Medulla oblongata (tissue), 1 donor: ENCODE data around the gene PHYHD1.
A peak's percentile ranks its signal among the peaks of the same experiment; 100 is the strongest.
"Not testable (repeated sequence)": the region's sequence is repeated elsewhere in the genome, so short reads cannot be mapped to it uniquely, and the experiment has no call there.

Source experiments
- DNase-seq: peaks from one replicate; pipeline ENCODE4 v3.0.0-alpha.2; 2015; ENCODE audit errors: extremely low spot score

The PHYHD1 gene

DNA sequence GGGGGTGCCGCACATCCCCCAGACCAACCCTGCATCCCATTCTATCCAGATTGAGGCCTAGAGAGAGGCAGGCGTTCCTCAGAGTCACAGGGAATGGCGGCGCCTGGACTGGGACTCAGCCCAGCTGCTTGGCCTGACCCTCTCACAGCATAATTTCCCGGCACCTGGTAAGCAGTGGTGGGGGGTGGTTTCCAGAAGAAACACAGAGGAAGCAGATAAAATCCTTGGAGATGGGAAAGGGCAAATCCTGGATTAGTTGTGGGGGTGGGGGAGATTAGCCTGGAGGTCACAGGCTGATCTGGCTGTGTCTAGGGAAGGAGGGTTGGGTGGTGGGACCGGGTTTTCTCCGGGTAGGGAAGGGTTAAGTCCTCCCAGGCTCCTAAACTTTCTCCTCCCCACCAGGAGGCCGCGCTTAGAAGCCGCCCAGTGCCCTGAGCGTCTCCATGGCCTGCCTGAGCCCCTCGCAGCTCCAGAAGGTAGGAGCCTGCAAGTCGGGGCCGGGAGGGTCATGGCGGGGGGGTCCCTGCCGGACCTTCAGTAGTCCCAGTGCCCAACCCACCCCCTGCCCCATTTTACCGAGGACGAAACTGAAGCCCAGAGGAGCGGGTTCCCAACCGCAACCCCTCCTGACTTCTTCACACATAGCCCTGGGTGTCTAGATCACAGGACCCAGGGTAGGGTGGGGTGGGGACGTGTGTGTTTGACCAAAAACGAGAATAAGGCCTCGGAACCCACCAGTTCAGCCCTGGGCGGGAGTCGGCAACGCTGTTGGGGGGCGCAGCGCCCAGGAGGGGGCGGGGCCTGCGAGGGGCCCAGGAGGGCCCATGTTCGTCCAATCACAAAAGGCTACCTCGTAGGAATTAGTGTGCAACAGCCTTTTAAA, 1.3 kb downstream of the PHYHD1 start:
- no peak for DNase-seq

DNA sequence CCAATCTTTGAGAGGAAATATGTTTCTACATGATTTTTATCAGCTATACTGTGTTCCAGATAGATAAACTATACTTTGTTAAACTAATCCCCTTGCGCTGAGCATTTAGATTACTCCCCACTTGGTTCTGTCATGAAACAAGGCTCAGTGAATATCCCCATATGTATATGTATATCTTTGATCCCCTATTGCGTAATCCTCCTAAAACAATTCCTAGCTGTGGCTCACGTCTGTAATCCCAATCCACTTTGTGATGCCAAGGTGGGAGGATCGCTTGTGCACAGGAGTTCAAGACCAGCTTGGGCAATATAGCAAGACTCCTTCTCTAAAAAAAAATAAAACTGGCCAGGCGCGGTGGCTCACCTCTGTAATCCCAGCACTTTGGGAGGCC, 2.7 kb downstream of the PHYHD1 start:
- no peak for DNase-seq

DNA sequence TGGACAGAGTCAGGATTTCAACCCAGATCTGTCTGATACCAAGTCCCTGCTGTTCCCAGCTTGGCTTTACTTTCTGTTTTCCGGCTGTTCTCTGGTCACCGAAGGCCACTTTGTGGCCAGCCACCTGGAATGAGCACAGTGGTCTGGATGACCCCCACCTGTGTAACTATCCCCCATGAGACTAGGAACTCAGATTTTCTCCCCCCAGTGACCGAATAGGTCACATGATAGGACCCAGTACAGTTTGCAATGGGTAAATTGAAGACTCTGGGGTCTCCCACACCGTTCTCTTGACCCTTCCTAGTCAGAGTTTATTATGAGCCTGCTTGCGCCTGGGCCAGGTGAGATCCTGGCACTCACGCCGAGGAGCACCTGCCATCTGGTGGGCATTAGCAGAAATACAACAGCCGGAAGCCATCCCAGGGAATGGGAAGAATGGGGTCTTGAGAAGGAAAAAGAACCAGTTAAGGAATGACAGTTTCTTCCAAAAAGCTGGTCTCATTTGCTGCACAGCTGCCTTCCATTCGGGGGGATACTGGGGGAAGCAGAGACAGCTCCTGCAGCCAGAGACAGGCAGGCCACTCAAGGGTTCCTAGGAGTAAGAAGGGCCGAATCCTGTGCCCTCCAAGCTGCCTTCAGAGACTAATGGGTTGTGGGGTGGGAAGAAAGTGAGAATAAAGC, 7.1 kb downstream of the PHYHD1 start:
- peak; percentile 45 for DNase-seq

DNA sequence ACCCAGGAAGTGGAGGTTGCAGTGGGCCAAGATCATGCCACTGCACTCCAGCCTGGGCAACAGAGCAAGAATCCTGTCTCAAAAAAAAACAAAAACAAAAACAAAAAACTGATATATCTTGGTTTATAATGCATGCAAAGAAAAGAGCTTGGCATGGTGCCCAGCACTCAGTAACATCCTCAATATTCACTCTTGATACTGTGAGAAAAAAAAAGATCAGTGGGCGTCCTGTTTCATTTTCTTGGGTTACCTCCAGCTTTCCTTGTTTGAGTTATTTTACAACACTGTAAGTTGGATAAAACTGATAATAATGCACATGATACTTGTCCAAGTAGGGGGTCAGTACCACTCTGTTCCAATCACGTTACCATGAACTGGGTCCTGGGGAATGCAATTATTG, 7.8 kb downstream of the PHYHD1 start:
- no peak for DNase-seq

DNA sequence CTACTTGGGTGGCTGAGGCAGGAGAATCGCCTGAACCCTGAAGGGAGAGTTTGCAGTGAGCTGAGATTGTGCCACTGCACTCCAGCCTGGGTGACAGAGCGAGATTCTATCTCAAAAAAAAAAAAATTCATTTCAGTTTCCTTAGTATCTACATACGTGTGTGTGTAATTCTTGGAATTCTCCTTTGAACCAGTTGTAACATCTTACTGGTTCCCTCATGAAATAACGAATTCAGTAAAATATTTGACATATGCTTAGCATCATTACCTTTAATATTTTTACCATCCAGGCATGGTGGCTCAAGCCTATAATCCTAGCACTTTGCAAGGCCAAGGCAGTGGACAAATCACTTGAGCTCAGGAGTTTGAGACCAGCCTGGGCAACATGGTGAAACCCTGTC, 8.8 kb downstream of the PHYHD1 start:
- no peak for DNase-seq

DNA sequence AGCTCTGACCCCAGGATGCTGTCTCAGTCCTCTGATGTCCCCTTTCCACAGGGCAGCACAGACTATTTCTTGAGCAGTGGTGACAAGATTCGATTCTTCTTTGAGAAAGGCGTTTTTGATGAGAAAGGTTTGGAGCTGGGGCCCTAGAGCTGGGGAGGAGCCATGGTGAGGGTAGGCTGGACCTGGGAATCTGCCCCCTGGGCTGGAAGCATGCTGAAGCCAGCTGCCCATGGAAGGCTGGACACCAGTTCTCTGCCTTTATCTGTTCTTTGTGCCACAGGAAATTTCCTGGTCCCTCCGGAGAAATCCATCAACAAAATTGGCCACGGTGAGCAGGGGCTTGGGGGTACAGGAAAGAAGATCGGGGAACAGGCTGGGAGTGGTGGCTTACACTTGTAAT, 12.9 kb downstream of the PHYHD1 start:
- no peak for DNase-seq

DNA sequence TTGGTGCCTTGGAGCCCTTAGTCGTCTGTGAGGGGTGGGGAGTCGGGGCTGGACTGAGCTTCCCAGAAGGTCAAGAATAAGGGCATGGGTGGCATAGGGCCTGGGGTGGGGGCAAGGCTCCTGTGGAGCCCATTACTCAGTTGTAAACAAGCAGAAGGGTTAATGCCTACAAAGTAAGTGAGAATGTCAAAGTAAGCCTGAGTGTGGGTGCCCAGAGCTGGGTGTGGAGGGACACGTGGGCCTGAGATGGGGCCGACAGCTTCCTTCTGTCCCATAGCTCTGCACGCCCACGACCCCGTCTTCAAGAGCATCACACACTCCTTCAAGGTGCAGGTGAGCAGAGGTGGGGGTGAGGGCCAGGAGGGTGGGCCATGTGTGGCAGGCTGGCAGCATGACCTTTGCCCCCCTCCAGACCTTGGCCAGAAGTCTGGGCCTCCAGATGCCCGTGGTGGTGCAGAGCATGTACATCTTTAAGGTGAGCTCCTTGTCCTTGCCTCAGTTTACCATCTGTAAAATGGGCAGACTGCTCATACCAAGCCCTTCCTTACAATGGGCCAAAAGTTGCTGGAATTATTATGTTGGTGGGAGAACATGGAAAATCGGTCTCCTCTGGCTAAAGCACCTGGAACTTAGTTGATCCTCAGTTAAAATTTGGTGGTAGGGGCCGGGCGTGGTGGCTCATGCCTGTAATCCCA, 15.5 kb downstream of the PHYHD1 start:
- no peak for DNase-seq

DNA sequence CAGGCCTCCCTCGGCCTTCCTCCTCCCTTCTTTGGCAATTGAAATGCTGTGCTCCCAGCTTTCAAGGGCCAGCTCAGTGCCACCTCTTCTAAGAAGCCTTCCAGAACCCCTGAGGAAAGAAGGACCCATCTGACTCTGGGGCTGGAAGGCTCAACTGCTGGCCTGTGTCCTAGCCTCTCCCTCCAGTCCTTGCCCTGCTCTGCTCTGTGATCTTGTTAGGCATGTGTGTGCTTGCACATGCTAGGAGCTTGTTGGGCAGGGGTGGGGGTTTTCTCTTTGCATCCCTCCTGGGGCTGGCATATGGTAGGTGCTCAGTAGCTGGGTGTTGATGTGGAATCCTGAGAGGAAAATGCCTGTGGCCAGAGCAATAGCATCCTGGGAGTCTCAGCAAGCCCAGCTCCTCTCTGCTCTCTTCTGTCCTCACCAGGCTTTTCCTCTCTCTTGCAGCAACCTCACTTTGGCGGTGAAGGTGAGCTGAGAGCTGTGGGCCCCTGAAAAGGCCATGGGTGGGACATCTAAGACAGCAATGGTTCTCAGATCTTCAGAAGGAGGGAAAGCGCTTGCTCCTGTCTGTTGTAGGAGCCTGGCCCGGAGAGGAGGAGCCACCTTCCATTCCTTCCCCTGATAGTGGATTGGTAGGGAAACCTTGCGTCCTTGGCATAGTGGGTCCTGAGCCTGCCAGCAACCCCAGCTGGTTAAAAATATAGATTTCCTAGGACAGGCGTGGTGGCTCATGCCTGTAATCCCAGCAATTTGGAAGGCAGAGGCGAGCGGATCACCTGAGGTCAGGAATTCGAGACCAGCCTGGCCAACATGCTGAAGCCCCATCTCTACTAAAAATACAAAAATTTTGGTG, 16.8 kb downstream of the PHYHD1 start:
- no peak for DNase-seq

DNA sequence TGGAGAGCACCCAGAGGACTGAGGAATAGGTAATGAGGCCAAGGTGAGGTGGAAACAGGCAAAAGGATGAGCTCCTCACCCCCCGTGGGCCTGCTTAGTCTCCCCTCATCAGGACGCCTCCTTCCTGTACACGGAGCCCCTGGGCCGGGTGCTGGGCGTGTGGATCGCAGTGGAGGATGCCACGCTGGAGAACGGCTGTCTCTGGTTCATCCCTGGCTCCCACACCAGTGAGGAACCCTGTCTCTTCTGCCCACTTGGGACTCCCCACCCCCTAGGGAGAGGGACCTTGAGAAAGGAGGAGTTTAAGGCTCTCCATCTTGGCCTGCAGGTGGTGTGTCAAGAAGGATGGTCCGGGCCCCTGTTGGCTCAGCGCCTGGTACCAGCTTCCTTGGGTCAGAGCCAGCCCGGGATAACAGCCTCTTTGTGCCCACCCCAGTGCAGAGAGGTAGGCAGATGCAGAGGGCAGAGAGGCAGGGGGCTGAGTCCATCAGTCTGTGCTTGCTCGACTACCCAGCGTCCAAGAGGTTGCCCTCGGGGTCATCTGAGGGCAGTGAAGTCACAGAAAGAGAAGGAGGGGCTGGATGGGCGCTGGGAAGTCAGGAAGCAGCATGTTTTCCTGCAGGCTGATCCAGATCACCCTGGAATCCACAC, 19.6 kb downstream of the PHYHD1 start:
- DNase-seq: no peak

DNA sequence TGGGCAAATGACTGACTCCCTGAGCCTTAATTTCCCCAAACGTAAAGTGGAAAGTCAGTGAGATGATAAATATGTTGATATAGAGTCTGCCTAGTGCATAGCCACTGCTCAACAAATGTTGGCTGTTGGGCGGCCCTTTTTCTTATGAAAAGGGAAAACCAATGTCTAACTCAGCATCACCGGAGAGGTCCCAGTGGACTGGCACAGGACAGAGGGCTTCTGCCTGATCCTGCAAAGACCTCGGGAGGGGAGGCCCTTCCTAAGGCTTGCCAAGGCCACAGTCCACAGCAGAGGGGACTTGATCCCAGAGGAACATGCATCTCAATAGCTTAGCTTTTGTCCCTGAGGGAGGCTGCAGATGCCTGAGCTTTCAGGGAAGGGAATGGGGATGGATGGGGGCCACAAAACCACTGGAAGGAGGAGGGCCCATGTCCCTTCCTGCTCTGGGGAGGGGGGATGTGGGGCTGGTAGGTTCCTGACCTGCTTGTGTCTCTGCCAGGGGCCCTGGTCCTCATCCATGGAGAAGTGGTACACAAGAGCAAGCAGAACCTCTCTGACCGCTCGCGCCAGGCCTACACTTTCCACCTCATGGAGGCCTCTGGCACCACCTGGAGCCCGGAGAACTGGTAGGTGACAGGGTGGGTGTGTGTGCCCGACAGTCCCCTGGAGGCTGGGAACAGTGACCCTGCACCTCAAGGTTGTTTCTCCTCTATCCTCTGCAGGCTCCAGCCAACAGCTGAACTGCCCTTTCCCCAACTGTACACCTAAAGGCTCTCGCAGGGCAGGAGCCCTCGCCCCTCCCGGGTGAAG, 20.4 kb downstream of the PHYHD1 start:
- DNase-seq: no peak

DNA sequence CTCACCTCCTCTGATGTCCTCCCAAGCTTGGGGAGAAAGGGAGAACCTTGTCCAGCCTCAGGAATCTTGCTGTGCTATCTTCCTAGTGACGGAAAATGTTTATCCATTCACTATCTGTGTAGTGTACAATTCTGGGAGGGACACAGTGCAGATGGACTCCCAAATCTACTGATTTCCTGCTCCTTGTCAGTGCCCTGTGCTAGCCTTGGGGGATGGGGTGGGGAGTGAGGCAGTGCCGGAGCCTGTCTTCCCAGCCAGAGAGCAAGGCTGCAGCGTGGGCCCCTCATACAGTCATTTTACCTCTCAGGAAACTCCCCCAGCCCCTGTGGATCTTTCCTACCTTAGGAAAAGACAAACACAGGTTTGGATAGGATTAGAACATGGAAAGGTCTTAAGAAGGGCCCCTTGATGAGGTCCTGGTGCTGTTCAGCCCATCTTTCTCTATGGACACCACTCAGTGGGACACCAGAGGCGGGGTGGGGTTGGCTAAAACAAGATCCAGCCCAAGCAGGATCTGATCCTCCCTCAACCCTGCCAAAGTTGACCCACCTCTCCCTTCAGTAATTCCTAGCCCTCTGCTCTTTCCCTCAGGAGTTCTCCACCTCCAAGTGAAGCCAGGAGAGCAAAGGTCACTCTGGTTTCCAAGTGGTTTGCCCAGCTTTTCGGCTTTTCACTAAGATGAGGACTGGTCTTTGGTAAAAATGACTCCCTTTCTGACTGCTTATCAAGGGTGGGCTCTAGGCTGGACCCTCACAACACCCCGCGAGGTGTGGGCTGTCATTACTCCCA, 23.2 kb downstream of the PHYHD1 start:
- DNase-seq: no peak

DNA sequence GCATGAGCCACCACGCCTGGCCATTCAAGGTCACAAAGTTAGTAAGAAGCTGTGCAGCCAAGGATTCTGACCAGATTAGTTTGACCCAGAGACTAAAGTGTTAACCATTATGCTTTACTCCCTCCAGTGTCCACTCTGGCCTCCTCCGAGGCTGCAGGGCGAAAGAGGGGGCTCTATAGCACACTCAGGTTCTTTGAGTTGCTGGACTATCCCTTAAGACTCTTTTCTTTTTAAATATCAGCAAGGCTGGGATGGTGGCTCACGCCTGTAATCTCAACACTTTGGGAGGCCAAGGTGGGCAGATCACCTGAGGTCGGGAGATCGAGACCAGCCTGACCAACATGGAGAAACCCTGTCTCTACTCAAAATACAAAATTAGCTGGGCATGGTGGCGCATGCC, 24.2 kb downstream of the PHYHD1 start:
- DNase-seq: not testable (repeated sequence)

DNA sequence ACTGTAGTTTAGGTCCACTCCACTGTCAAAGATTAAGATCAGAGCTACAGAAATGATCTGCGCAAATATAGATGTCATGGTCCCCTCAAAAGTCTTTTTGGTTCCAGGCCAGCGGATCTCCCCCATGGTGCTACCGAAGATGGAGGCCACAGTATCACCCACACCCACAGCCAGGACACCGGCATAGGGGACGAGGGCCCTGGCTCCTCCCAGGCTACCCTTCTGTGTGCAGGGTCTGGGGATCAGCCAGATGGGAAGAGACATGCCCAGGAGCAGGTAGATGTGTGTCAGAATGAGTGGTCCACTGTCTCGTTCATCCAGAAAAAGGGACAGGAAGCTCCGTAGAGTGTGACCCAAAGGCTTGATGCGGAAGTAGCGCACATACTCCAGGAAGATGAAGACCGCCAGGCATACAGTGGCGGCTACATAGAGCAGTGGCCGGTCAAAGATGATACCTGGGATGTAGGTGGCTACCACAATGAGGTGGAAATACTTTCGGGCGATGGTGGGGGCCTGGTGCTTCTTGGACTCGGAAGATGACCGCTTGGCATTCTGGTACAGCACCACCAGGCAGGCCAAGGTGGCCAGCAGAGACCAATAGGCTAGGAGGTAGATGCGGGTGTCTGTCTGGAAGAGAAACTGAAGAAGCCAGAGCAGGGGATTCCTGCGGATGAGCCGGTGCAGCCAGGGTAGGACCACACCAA, 25.2 kb downstream of the PHYHD1 start:
- no peak for DNase-seq

DNA sequence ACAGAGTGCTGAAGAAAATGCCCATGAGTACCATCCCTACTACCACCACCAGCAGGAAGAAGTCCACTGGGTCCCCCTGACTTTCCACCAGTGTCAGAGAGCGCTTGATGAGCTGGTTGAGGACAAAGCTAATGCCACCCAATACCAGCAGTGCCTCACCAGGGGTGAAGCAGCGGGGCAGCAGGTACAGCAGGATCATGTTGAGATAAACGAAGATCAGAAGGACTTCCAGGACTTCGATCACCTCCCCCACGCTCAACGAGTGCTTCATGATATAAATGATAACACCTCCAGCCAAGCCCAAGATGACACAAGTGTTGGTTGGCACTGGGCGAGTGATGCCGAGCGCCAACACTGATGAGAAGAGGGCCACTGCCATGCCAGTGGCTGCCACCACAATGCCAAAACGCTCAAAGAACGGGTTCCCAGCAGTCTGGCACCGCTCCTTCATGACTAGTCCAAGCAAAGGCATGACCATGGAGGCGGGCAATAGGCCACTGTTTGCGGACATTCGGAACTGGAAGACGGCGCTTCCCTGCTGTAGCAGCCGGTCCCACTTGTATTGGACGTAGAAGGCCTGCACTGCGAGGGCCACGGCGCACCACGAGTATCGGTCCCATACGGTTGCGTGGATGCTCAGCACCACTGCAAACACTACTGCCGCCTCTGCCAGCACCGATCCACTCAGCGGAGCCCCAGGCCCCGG, 25.9 kb downstream of the PHYHD1 start:
- DNase-seq: peak; percentile 47

DNA sequence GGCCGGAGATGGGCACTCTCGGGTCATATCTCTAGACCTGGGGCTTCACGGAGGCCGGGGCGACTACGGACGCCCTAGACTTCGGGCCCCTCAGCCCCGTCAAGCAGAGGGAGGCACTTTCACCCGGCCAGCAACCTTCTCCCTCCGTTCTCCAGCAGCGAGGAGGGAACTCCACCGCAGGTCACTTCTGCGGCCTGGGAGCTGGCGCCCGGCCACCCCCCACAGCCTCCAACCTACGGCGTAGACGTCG, 26.4 kb downstream of the PHYHD1 start:
- no peak for DNase-seq

DNA sequence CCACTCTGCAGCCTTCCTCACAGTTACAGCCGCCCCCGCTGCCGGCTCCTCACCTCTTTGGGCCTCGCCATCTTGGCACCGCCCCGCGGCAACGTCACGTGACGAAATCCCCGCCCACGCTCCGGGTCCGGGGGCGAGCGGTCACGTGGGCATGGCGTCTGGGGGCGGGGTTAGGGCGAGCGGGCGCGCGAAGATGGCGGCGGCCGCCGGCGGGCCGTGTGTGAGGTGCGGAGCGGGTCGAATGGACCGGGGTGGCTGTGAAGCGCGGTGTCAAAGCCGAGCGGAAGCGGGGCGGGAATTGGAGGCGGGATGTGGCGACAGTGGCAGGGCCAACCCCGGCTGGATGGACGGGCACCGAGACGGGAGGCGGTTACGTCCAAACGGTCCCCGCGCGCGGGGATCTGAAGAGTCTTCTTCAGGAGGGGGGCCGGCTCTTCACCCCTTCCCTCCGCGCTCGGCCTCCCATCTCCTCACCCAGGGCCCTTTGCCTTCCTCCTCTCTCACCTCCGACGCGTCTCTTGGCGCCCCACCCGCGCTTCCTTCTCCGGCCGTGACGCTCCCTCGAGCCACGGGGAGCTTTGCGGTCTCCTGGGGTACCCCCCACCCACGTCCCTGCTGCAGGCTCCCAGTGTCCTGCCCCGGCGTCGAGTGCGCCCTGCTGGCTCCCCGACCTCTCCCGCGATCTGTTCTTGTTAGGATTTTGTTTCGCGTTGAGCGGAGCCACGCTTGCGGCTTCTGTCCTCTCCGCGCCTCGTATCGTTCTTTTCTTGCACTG, 26.9 kb downstream of the PHYHD1 start, which contains the start of the genes DOLK and NUP188:
Gene DOLK (minus strand): TSS at position 77 of the 775 bp plus-strand sequence. CDS start 300 bp downstream, outside the sequence.
Gene NUP188 (plus strand): TSS at position 173 of the 775 bp plus-strand sequence. CDS start 21 bp downstream, at position 194.
- DNase-seq: peak; percentile 97

DNA sequence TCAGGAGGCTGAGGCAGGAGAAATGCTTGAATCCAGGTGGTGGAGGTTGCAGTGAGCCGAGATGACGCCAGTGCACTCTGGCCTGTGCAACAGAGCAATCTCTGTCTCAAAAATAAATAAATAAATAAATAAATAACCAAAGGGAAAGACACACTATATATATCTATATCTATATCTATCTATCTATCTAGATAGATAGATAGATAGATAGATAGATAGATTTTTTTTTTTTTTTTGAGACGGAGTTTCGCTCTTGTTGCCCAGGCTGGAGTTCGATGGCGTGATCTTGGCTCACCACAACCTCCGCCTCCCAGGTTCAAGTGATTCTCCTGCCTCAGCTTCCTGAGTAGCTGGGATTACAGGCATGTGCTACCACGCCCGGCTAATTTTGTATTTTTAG, 40.6 kb downstream of the PHYHD1 start:
- not testable (repeated sequence) for DNase-seq
